ENCODE results near the gene SDK1.

The SDK1 gene

GRCh38 chr7:4010061-4010605 is 709.1 kb downstream of the SDK1 start:
- no peak for DNase-seq (ENCODE audit: low read depth)
- TF ChIP-seq CTCF (conservative IDR thresholded peaks at IDR 0.05; ENCODE audit: control insufficient read depth, insufficient read depth, low read depth, low read length): no peak
- no peak overlapping the region for H3K4me3 ChIP-seq (ENCODE audit: control insufficient read depth, low read depth, low read length)

DNA sequence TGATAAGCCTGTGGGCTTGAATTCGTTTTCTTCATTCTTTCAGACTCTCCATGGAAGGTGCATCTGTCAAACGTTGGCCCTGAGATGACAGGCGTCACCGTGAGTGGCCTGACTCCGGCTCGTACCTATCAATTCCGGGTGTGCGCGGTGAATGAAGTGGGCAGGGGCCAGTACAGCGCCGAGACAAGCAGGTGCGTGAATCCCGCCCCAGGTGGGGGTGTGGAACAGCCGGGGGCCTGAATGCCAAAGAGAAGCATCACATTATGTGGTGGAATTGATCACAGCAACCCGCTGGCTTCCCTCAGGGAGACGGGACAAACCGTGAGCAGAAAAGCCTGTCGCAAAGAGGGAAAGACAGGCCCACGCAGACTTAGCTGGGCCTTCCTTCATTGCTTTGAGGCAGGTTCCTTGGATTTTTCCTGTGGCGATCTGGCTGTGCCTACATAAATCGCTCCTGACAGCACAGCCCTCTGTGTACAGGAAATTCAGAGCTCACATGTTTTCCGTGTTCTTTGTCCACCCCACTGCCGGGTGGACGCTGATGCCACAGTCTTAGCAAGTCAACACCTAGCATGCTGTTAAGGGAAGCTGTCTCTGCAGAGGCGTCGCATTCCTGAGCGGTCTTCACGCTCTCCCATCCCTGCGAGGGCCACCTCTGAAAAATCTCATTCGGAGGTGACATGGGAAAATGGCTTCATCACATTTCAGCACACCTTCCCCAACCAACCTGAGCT is 710.0 kb downstream of the SDK1 start:
- TF ChIP-seq CTCF (conservative IDR thresholded peaks at IDR 0.05; ENCODE audit: control insufficient read depth, insufficient read depth, low read depth, low read length): no peak
- no peak overlapping the region for H3K4me3 ChIP-seq (ENCODE audit: control insufficient read depth, low read depth, low read length)
- no peak for DNase-seq (ENCODE audit: low read depth)

- DNase-seq (ENCODE audit: low read depth): no peak
- TF ChIP-seq CTCF (conservative IDR thresholded peaks at IDR 0.05; ENCODE audit: control insufficient read depth, insufficient read depth, low read depth, low read length): no peak
Observed at GRCh38 chr7:4013793-4014192, 712.7 kb downstream of the SDK1 start.

GRCh38 chr7:4014346-4015050 is 713.4 kb downstream of the SDK1 start:
- DNase-seq (ENCODE audit: low read depth): no peak
- no peak overlapping the region for H3K4me3 ChIP-seq (ENCODE audit: control insufficient read depth, low read depth, low read length)
- no peak for TF ChIP-seq CTCF (conservative IDR thresholded peaks at IDR 0.05; ENCODE audit: control insufficient read depth, insufficient read depth, low read depth, low read length)

More at GRCh38 chr7:4013793-4014192, 712.7 kb downstream of the SDK1 start:
- H3K4me3 ChIP-seq (ENCODE audit: control insufficient read depth, low read depth, low read length): no peak overlapping the region

DNA sequence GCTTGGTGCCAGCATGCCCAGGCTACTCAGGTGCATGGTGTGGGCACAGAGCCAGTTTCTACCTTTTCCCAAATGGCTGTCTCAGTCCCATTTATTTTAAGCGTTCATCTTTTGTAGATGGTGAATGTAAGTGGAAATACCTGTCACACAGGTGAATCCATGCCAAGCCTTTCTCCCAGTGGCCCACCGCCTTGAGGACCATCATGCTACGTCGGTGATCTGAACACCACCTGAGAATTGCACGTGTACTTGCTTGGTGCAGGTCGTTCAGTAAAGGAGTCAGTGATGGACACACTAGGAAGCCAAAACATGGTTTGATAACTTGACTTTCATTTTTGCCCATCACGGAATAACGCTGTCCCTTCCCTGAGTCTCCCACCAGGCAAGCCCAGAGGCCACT is 714.3 kb downstream of the SDK1 start:
- no peak for DNase-seq (ENCODE audit: low read depth)
- no peak for TF ChIP-seq CTCF (conservative IDR thresholded peaks at IDR 0.05; ENCODE audit: control insufficient read depth, insufficient read depth, low read depth, low read length)
- no peak overlapping the region for H3K4me3 ChIP-seq (ENCODE audit: control insufficient read depth, low read depth, low read length)

DNA sequence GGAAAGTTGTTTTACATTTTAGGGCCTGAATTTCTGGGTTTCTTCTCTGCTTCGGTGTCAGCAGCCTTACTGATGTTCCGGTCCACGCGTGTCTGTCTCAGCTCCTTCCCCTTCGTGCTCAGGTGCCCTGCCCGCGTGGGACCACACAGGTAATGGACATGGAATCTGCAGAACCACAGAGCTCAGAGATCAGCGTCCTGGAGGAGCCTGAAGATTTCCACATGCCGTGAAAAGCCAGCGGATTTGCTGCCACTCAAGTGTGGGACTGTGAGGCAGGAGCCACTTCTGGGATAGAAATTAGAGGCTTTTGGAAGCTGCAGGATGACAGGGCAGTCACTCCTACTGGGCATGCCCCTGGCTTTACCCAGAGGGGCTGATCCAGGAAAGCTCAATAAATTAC is 714.9 kb downstream of the SDK1 start:
- H3K4me3 ChIP-seq (ENCODE audit: control insufficient read depth, low read depth, low read length): no peak overlapping the region

More for the DNA sequence above, 714.9 kb downstream of the SDK1 start:
- no peak for TF ChIP-seq CTCF (conservative IDR thresholded peaks at IDR 0.05; ENCODE audit: control insufficient read depth, insufficient read depth, low read depth, low read length)
- no peak for DNase-seq (ENCODE audit: low read depth)

All from fibroblast of mammary gland (primary cell).